ENCODE data around the gene MRPS35. TPM values are rescaled to one million over a fixed set of nuclear protein-coding genes. Genes with fewer than 3 reads are reported as not detected.

The MRPS35 gene
- total RNA-seq, 6 donors from 2014 or later, result 9.4 to 36.7 (median 31.2) TPM

DNA sequence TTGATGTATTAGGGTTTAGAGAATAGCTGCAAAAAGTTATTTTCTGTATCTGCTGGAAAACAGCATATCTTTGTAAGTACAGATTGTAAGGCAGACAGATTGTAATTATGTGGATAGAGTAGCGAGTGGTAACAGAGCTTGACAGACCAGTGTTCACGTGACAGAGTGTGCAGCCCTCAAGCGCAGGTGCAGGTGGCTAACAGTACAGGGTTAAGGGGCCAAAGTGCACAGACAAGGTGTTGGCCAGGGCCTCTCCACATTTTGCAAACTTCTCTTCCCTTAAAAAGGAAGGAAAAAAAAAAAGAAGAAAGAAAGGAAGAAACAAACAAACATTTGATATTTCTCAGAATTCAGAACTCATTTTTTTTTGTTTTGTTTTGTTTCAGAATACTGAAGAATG lies 44.2 kb downstream of the MRPS35 start:
- H3K4me1 ChIP-seq, result no peaks in the 10 kb centered on the region
- DNase-seq (no peak), ATAC-seq (ENCODE audit: low FRiP score in 2 of 2) (no peak)
- H3K36me3 ChIP-seq, result peaks cover 5 to 19% (median 7%) of the 10 kb centered on the region in 4 donors
- no peak overlapping the region for H3K27ac ChIP-seq
- no peaks in the 10 kb centered on the region for H3K9me3 ChIP-seq
- TF ChIP-seq POLR2AphosphoS5 (IDR thresholded peaks at IDR 0.05) (no peak), EP300 (IDR thresholded peaks at IDR 0.05) (no peak), POLR2A (IDR thresholded peaks at IDR 0.05) (no peak)
- TF ChIP-seq, protein P1, sequence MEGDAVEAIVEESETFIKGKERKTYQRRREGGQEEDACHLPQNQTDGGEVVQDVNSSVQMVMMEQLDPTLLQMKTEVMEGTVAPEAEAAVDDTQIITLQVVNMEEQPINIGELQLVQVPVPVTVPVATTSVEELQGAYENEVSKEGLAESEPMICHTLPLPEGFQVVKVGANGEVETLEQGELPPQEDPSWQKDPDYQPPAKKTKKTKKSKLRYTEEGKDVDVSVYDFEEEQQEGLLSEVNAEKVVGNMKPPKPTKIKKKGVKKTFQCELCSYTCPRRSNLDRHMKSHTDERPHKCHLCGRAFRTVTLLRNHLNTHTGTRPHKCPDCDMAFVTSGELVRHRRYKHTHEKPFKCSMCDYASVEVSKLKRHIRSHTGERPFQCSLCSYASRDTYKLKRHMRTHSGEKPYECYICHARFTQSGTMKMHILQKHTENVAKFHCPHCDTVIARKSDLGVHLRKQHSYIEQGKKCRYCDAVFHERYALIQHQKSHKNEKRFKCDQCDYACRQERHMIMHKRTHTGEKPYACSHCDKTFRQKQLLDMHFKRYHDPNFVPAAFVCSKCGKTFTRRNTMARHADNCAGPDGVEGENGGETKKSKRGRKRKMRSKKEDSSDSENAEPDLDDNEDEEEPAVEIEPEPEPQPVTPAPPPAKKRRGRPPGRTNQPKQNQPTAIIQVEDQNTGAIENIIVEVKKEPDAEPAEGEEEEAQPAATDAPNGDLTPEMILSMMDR (IDR thresholded peaks at IDR 0.05), result no peak
- WGBS, 2 donors, result 91 to 93% methylated on average over 3 of the region's 3 CpGs
- no peak overlapping the region for H3K4me3 ChIP-seq
- no peaks in the 10 kb centered on the region for H3K27me3 ChIP-seq

GRCh38 chr12:27756670-27757195 lies 46.1 kb downstream of the MRPS35 start:
- Histone ChIP-seq H3K27ac (no peak overlapping the region), H3K9me3 (no peaks in the 10 kb centered on the region), H3K36me3 (peaks cover 5 to 19% (median 8%) of the 10 kb centered on the region in 4 donors), H3K27me3 (no peaks in the 10 kb centered on the region), H3K4me3 (no peak overlapping the region), H3K4me1 (no peaks in the 10 kb centered on the region)
- TF ChIP-seq POLR2AphosphoS5 (IDR thresholded peaks at IDR 0.05), result no peak
- WGBS, 2 donors, result 95 to 99% methylated on average over 7 of the region's 7 CpGs
- DNase-seq (no peak), ATAC-seq (ENCODE audit: low FRiP score in 2 of 2) (no peak)

DNA sequence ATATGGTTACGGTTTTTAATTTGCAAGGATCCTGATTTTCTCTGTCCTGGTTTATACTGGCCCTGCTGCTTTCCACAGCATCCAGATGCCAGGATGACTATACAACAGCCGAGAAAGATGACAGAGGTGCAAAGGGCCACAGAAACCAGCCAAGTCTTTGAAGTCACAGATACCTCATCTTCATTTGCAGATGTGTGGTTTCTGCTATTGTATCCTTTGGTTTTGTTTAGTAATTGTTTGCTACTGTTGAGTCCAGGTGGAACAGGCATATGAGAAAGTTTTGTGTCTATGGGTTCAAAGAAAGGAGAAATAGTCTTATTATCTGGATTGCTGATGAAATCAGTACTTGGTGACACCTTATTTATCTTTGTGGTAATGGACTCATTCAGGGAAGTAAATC lies 52.1 kb downstream of the MRPS35 start:
- no peak for ATAC-seq (ENCODE audit: low FRiP score in 2 of 2)

GRCh38 chr12:27766587-27766986 lies 56.0 kb downstream of the MRPS35 start:
- ATAC-seq (ENCODE audit: low FRiP score in 2 of 2), result no peak

More for the DNA sequence above, 52.1 kb downstream of the MRPS35 start:
- TF ChIP-seq EP300 (IDR thresholded peaks at IDR 0.05) (no peak), POLR2A (IDR thresholded peaks at IDR 0.05) (no peak), POLR2AphosphoS5 (IDR thresholded peaks at IDR 0.05) (no peak)
- TF ChIP-seq, protein P1 (IDR thresholded peaks at IDR 0.05), result no peak
- no peak for DNase-seq
- WGBS, 2 donors, result 85 to 90% methylated on average over 2 of the region's 2 CpGs
- Histone ChIP-seq H3K9me3 (no peaks in the 10 kb centered on the region), H3K27me3 (no peaks in the 10 kb centered on the region), H3K27ac (no peak overlapping the region), H3K36me3 (peaks cover 0 to 2% (median 0%) of the 10 kb centered on the region in 4 donors), H3K4me3 (no peak overlapping the region), H3K4me1 (no peaks in the 10 kb centered on the region)

GRCh38 chr12:27769142-27769673 lies 58.6 kb downstream of the MRPS35 start:
- DNase-seq (no peak), ATAC-seq (ENCODE audit: low FRiP score in 2 of 2) (no peak)
- 77 to 84% methylated on average over 8 of the region's 8 CpGs for WGBS, 2 donors
- Histone ChIP-seq H3K27ac (no peak overlapping the region), H3K9me3 (no peaks in the 10 kb centered on the region), H3K36me3 (no peaks in the 10 kb centered on the region), H3K27me3 (no peaks in the 10 kb centered on the region), H3K4me1 (no peaks in the 10 kb centered on the region), H3K4me3 (no peak overlapping the region)
- TF ChIP-seq, protein P1 (IDR thresholded peaks at IDR 0.05), result no peak
- no peak for TF ChIP-seq POLR2A (IDR thresholded peaks at IDR 0.05)
- TF ChIP-seq POLR2AphosphoS5 (IDR thresholded peaks at IDR 0.05), result no peak
- no peak for TF ChIP-seq EP300 (IDR thresholded peaks at IDR 0.05)

More at GRCh38 chr12:27766587-27766986, 56.0 kb downstream of the MRPS35 start:
- H3K4me3 ChIP-seq, result no peak overlapping the region
- no peaks in the 10 kb centered on the region for H3K4me1 ChIP-seq
- H3K27ac ChIP-seq, result no peak overlapping the region
- 89 to 94% methylated on average over 3 of the region's 3 CpGs for WGBS, 2 donors
- H3K9me3 ChIP-seq, result no peaks in the 10 kb centered on the region
- DNase-seq, result no peak
- H3K36me3 ChIP-seq, result no peaks in the 10 kb centered on the region
- TF ChIP-seq, protein P1 (IDR thresholded peaks at IDR 0.05), result no peak
- TF ChIP-seq POLR2AphosphoS5 (IDR thresholded peaks at IDR 0.05), result no peak
- H3K27me3 ChIP-seq, result no peaks in the 10 kb centered on the region
